OCI-LY7 (cell line): Measurements from ENCODE around the gene SEMA7A. TPM values are rescaled to one million over a fixed set of nuclear protein-coding genes. Genes with fewer than 3 reads are reported as not detected.

Experiments
- BruUV-seq: library from RNA; stranded (reverse); fragments of 400-500 nt; replicated peaks from 2 replicates; lab custom pipeline; 2021; lab: Mats Ljungman, UMichigan
- CTCF ChIA-PET: fragments of 300-600 bp; sonication (Branson Sonifier 250); formaldehyde crosslinking; loops from one replicate; lab custom pipeline; 2022; ENCODE audit warnings: antibody characterized with exemption; ENCODE audit not compliant: unreplicated experiment; lab: Charles Lee
- POLR2A ChIA-PET: fragments of 300-600 bp; sonication (Branson Sonifier 250); formaldehyde crosslinking; loops from one replicate; lab custom pipeline; 2022; ENCODE audit warnings: antibody characterized with exemption; lab: Charles Lee
- DNase-seq: peaks from one replicate; pipeline ENCODE4 v3.0.0-alpha.2; 2015; ENCODE audit warnings: low spot score
- H2AFZ ChIP-seq: fragments of 200-600 bp; sonication (generic), shearing (Covaris generic); 2 replicates; pipeline ENCODE4 v1.6.1; 2014; ENCODE audit warnings: mild to moderate bottlenecking, antibody characterized with exemption, low read length, moderate library complexity
- H3K27ac ChIP-seq: fragments of 200-600 bp; sonication (generic); 2 replicates; pipeline ENCODE4 v1.5.1; 2014; ENCODE audit warnings: mixed run types, low read depth, mild to moderate bottlenecking, moderate library complexity, low read length, inconsistent platforms; ENCODE audit not compliant: poor library complexity, severe bottlenecking
- H3K36me3 ChIP-seq: fragments of 200-600 bp; sonication (generic); 2 replicates; pipeline ENCODE4 v1.6.1; 2014; ENCODE audit warnings: mild to moderate bottlenecking, antibody characterized with exemption, low read length, moderate library complexity, mixed read lengths; ENCODE audit not compliant: insufficient read depth
- H3K4me1 ChIP-seq: fragments of 200-600 bp; sonication (generic); 2 replicates; pipeline ENCODE4 v1.5.1; 2014; ENCODE audit warnings: mild to moderate bottlenecking, low read length; ENCODE audit not compliant: insufficient read depth, poor library complexity, severe bottlenecking
- H3K4me2 ChIP-seq: fragments of 200-600 bp; sonication (generic); 2 replicates; pipeline ENCODE4 v1.6.1; 2014; ENCODE audit warnings: mild to moderate bottlenecking, low read length
- H3K4me3 ChIP-seq: fragments of 200-600 bp; sonication (generic); 2 replicates; pipeline ENCODE4 v1.5.1; 2014; ENCODE audit warnings: mild to moderate bottlenecking, low read depth, low read length; ENCODE audit not compliant: poor library complexity, severe bottlenecking
- H3K79me2 ChIP-seq: fragments of 200-600 bp; sonication (generic); 2 replicates; pipeline ENCODE4 v1.6.1; 2016; ENCODE audit warnings: low read depth, mild to moderate bottlenecking, low read length, moderate library complexity, mixed read lengths; ENCODE audit not compliant: insufficient read depth
- H3K9me2 ChIP-seq: fragments of 200-600 bp; sonication (generic); 2 replicates; pipeline ENCODE4 v1.6.1; 2016; ENCODE audit warnings: mild to moderate bottlenecking, low read length, mixed read lengths; ENCODE audit not compliant: insufficient read depth
- H3K9me3 ChIP-seq: fragments of 200-600 bp; sonication (generic); 2 replicates; pipeline ENCODE4 v1.6.1; 2014; ENCODE audit warnings: mild to moderate bottlenecking, mixed run types, low read length, mixed read lengths
- H4K20me1 ChIP-seq: fragments of 200-600 bp; sonication (generic); 2 replicates; pipeline ENCODE4 v1.6.1; 2014; ENCODE audit warnings: mild to moderate bottlenecking, antibody characterized with exemption, low read length, moderate library complexity, mixed read lengths; ENCODE audit not compliant: insufficient read depth
- CTCF ChIP-seq: fragments of 200-600 bp; sonication (generic); conservative IDR thresholded peaks from 2 replicates; pipeline ENCODE4 v1.5.1; 2014; ENCODE audit warnings: mild to moderate bottlenecking, antibody characterized with exemption, low read length, moderate library complexity, mixed read lengths
- EZH2phosphoT487 ChIP-seq: fragments of 200-600 bp; sonication (generic); IDR thresholded peaks from 2 replicates; pipeline ENCODE4 v1.6.1; 2018; ENCODE audit warnings: low read depth, borderline replicate concordance, mild to moderate bottlenecking, mixed run types, antibody characterized with exemption, low read length, moderate library complexity, mixed read lengths
- intact Hi-C: fragments of 100-400 bp; cut with micrococcal nuclease; formaldehyde crosslinking; loops from one replicate; pipeline ENCODE4 v1.10.0; 2022; ENCODE audit not compliant: unreplicated experiment
- total RNA-seq, 2 experiments: library from RNA; depleted of rRNA in 1 of 2; stranded (reverse); fragments of >200 nt in 1 of 2; shearing (Covaris generic) in 1 of 2; gene quantifications; 2 replicates each; pipeline ENCODE4 v1.2.3, GENCODE V29; 2014 to 2022

The SEMA7A gene
- total RNA-seq, 2 experiments from 2014 or later = 0.06 to 1.0 TPM

GRCh38 chr15:74470631-74471395 lies 37.1 kb upstream of the SEMA7A start:
- Histone ChIP-seq H3K9me2 (no peaks in the 10 kb centered on the region), H3K4me1 (no peaks in the 10 kb centered on the region), H2AFZ (no peak overlapping the region), H3K4me2 (no peak overlapping the region), H4K20me1 (no peaks in the 10 kb centered on the region), H3K36me3 (peaks cover 16% of the 10 kb centered on the region), H3K9me3 (no peaks in the 10 kb centered on the region), H3K79me2 (no peaks in the 10 kb centered on the region), H3K4me3 (no peak overlapping the region), H3K27ac (no peak overlapping the region)
- no TSS peak for BruUV-seq
- intact Hi-C loops = no loop called here
- DNase-seq = no peak
- TF ChIP-seq CTCF (no peak), EZH2phosphoT487 (no peak)
- ChIA-PET POLR2A (no interaction called here), CTCF (interaction anchor here (0.5 kb wide), 1 partner anchor 292 kb away, joined by 3 read pairs; no protein-coding TSS in a partner anchor)

GRCh38 chr15:74468341-74469032 lies 34.7 kb upstream of the SEMA7A start:
- no peak overlapping the region for H3K4me3 ChIP-seq
- no peak for DNase-seq
- H4K20me1 ChIP-seq = no peaks in the 10 kb centered on the region
- no peaks in the 10 kb centered on the region for H3K9me2 ChIP-seq
- intact Hi-C loops = loop anchor here (10.0 kb wide), 1 partner anchor 474 kb away; the partner anchor contains the start of genes PML and STOML1
- peaks cover 2% of the 10 kb centered on the region; the same call in 1 of the 2 replicates for H3K9me3 ChIP-seq
- ChIA-PET POLR2A (interaction anchor here (0.7 to 0.8 kb wide), 4 partner anchors 14 to 961 kb away, joined by 3 to 5 read pairs (median 4); no protein-coding TSS in a partner anchor), CTCF (interaction anchor here (1.1 kb wide), 1 partner anchor 163 kb away, joined by 3 read pairs; no protein-coding TSS in a partner anchor)
- no peak overlapping the region for H3K4me2 ChIP-seq
- H3K79me2 ChIP-seq = no peaks in the 10 kb centered on the region; the same call in 1 of the 2 replicates
- no peak overlapping the region for H3K27ac ChIP-seq
- peaks cover 9% of the 10 kb centered on the region for H3K36me3 ChIP-seq
- H3K4me1 ChIP-seq = peaks cover 12% of the 10 kb centered on the region
- TF ChIP-seq CTCF (no peak), EZH2phosphoT487 (no peak)
- BruUV-seq = no TSS peak
- no peak overlapping the region for H2AFZ ChIP-seq
